GM18909 (cell line): ENCODE measurements around the gene SLC18A3.

Experiments used
- ATAC-seq: cut with Tn5 transposase; IDR thresholded peaks from one replicate; pipeline ENCODE4 v1.9.1; 2021; ENCODE audit warnings: mild to moderate bottlenecking; ENCODE audit not compliant: unreplicated experiment, poor library complexity

The SLC18A3 gene

GRCh38 chr10:49610114-49610457 lies at the start of gene SLC18A3:
Gene SLC18A3, plus strand, starts transcription at chr10:49610310. Its CDS starts 431 bp downstream, at chr10:49610741.
- ATAC-seq, result no peak

GRCh38 chr10:49560526-49560925 lies 49.6 kb upstream of the SLC18A3 start:
- no peak for ATAC-seq

- ATAC-seq, result no peak
Measured at GRCh38 chr10:49562893-49563292, 47.2 kb upstream of the SLC18A3 start.

GRCh38 chr10:49564461-49565009 lies 45.6 kb upstream of the SLC18A3 start:
- no peak for ATAC-seq

GRCh38 chr10:49567810-49568209 lies 42.3 kb upstream of the SLC18A3 start:
- ATAC-seq, result no peak

- no peak for ATAC-seq
Measured at GRCh38 chr10:49568235-49568634, 41.9 kb upstream of the SLC18A3 start.

GRCh38 chr10:49569031-49569631 lies 41.0 kb upstream of the SLC18A3 start:
- ATAC-seq, result no peak

GRCh38 chr10:49571388-49571787 lies 38.7 kb upstream of the SLC18A3 start:
- no peak for ATAC-seq

- no peak for ATAC-seq
Measured at GRCh38 chr10:49572594-49573114, 37.5 kb upstream of the SLC18A3 start.

- ATAC-seq, result no peak
Measured at GRCh38 chr10:49575489-49576072, 34.5 kb upstream of the SLC18A3 start.

- no peak for ATAC-seq
Measured at GRCh38 chr10:49577182-49577925, 32.8 kb upstream of the SLC18A3 start.

- ATAC-seq, result no peak
Measured at GRCh38 chr10:49578392-49578791, 31.7 kb upstream of the SLC18A3 start.

- ATAC-seq, result no peak
Measured at GRCh38 chr10:49579621-49580020, 30.5 kb upstream of the SLC18A3 start.

- no peak for ATAC-seq
Measured at GRCh38 chr10:49585387-49585786, 24.7 kb upstream of the SLC18A3 start.

- no peak for ATAC-seq
Measured at GRCh38 chr10:49587981-49588380, 22.1 kb upstream of the SLC18A3 start.

- peak; percentile 69 for ATAC-seq
Measured at GRCh38 chr10:49592726-49593563, 17.2 kb upstream of the SLC18A3 start.

- no peak for ATAC-seq
Measured at GRCh38 chr10:49593564-49593875, 16.6 kb upstream of the SLC18A3 start.

- no peak for ATAC-seq
Measured at GRCh38 chr10:49593998-49594397, 16.1 kb upstream of the SLC18A3 start.

- ATAC-seq, result no peak
Measured at GRCh38 chr10:49594594-49594993, 15.5 kb upstream of the SLC18A3 start.

GRCh38 chr10:49595003-49595712 lies 15.0 kb upstream of the SLC18A3 start:
- ATAC-seq, result no peak
